ENCODE results near the gene LENEP.

DNA sequence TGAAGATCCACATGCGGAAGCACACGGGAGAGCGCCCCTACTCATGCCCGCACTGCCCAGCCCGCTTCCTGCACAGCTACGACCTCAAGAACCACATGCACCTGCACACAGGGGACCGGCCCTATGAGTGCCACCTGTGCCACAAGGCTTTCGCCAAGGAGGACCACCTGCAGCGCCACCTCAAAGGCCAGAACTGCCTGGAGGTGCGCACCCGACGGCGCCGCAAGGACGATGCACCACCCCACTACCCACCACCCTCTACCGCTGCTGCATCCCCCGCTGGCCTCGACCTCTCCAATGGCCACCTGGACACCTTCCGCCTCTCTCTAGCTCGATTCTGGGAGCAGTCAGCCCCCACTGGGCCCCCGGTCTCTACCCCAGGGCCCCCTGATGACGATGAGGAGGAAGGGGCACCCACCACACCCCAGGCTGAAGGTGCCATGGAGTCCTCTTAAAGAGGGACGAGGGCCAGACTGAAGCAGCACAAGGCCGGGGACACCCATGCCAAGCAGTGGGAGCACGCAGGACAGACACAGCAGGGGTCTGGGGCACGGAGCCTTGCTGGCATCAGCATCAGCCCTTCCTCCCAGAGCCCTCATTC lies 22.9 kb downstream of the LENEP start:
- TF ChIP-seq, protein P1, sequence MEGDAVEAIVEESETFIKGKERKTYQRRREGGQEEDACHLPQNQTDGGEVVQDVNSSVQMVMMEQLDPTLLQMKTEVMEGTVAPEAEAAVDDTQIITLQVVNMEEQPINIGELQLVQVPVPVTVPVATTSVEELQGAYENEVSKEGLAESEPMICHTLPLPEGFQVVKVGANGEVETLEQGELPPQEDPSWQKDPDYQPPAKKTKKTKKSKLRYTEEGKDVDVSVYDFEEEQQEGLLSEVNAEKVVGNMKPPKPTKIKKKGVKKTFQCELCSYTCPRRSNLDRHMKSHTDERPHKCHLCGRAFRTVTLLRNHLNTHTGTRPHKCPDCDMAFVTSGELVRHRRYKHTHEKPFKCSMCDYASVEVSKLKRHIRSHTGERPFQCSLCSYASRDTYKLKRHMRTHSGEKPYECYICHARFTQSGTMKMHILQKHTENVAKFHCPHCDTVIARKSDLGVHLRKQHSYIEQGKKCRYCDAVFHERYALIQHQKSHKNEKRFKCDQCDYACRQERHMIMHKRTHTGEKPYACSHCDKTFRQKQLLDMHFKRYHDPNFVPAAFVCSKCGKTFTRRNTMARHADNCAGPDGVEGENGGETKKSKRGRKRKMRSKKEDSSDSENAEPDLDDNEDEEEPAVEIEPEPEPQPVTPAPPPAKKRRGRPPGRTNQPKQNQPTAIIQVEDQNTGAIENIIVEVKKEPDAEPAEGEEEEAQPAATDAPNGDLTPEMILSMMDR (conservative IDR thresholded peaks at IDR 0.05): no peak
- TF ChIP-seq ZFX (IDR thresholded peaks at IDR 0.05): no peak

Data from C4-2B (cell line).